ENCODE results near the gene LAG3.

Gene LAG3

GRCh38 chr12:6786416-6787094 lies 14.2 kb downstream of the LAG3 start:
- in situ Hi-C loops (cut with MboI; ENCODE audit: low sequenced_read_pairs) = no loop called here

GRCh38 chr12:6787309-6787708 lies 15.0 kb downstream of the LAG3 start:
- in situ Hi-C loops (cut with MboI; ENCODE audit: low sequenced_read_pairs) = no loop called here

DNA sequence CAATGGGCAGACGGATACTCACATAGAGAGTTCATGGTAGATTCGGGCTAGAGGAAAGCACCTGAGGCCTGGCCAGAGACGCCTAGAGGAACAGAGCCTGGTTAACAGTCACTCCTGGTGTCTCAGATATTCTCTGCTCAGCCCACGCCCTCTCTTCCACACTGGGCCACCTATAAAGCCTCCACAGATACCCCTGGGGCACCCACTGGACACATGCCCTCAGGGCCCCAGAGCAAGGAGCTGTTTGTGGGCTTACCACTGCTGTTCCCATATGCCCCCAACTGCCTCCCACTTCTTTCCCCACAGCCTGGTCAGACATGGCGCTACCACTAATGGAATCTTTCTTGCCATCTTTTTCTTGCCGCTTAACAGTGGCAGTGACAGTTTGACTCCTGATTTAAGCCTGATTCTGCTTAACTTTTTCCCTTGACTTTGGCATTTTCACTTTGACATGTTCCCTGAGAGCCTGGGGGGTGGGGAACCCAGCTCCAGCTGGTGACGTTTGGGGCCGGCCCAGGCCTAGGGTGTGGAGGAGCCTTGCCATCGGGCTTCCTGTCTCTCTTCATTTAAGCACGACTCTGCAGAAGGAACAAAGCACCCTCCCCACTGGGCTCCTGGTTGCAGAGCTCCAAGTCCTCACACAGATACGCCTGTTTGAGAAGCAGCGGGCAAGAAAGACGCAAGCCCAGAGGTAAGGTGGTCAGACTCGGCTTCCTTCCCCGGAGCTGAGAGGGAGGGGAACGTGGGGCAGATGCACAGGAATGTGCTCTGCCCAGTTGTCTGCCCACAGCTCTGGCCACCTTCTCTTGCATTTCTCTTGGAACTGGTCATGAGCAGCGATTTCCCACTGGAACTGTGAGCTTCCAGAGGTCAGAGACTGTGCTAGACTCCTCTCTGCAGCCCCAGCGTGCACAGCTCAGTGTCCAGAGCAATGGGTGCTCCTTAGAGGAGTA lies 16.9 kb downstream of the LAG3 start, which contains the start of gene CD4:
Gene CD4 (plus strand): TSS at position 557 of the 953 bp plus-strand sequence. CDS start 10,611 bp downstream, outside the sequence.
- in situ Hi-C loops (cut with MboI; ENCODE audit: low sequenced_read_pairs) = no loop called here

- in situ Hi-C loops (cut with MboI; ENCODE audit: low sequenced_read_pairs) = no loop called here
Observed at GRCh38 chr12:6790496-6791150, 18.3 kb downstream of the LAG3 start.

DNA sequence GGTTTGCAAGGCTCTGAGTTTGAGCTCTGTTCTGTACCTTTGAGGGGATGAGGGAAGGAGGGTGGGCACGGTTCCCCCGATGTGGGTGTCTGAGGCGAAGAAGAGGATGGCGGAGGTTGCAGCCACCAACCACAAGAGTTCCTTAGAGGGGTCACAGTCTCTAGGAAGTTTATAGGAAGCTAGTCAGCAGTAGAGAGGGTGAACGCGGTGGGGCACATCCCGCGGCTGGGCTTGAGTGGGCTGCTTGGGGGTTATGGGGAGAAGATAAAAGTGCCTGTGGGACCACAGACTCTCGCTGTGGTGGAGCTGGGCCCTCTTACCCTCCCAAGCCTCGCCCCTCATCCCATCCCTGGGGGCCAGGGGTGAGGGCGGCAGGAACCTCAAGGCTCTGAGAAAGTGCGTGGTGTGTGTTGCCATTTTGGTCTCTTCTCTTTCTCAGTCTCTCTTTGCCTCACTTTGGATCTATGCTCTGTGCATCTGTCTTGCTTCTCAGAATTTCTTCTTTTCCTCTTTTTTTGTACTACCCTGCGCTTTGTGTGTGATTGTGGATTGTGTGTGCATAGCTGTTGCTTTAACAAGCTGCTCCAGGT lies 19.7 kb downstream of the LAG3 start:
- in situ Hi-C loops (cut with MboI; ENCODE audit: low sequenced_read_pairs) = no loop called here

DNA sequence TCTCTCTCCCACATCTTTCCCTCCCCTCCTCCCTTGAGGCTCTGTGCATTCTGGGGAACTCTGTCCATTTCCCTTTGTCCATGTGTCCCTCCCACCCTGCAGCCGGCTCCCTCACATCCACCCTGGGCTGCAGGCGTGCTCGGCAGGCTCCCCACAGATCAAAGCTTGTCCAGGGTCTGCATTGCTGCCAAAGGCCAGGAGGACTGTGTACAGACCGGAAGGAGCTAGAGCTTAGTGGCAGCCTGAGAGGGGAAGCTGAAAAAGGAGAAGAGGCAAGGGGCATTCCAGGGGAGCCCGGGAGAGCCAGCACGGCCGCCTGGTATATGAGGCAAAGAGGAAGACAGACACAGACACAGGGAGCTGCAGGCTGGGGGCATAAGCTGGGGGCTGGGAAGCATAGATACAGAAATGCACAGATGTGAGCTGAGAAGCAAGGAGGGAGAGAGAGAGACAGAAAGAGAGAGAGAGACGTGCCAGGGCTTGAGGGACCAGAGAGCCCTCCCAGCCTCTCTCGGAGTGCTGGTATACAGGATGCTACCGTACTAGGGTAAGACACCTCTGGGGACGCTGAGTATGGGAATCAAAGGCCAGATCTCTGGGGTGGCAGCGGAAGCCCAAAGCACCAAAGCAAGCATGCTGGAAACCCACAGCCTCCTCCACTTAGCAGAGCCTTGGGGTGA lies 20.3 kb downstream of the LAG3 start:
- in situ Hi-C loops (cut with MboI; ENCODE audit: low sequenced_read_pairs) = no loop called here

DNA sequence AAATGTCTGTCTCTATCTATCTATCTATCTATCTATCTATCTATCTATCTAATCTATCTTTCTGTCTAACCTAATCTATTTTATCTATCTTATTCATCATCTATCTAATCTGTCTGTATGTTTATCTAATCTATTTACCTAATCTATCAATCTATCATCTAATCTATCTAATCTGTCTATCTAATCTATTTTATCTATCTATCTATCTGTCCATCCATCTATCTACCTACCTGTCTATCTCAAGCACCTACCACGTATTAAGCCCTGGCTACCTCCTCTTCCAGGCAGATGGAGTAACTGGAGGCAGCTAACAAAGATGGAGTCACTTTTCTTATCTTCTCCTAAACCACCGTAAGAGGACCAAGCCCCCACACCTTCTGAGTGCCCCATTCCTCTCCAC lies 22.8 kb downstream of the LAG3 start:
- in situ Hi-C loops (cut with MboI; ENCODE audit: low sequenced_read_pairs) = no loop called here

DNA sequence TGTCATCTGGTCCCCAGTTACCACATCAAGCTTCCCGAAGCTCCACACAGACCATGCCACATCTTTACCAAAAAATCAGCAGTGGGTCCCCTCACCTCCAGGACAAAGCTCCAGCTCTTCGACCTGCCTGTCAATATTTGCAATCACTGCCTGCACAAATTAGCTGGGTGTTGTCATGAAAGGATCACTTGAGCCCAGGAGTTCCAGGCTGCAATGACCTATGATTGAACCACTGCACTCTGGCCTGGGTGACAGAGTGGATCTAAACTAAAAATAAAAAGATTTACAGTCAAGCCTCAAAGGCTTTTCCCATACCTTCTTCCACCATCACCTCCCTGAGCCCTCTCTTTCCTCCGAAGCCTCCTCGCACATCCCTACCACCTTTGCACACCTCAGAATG lies 24.3 kb downstream of the LAG3 start:
- in situ Hi-C loops (cut with MboI; ENCODE audit: low sequenced_read_pairs) = no loop called here

GRCh38 chr12:6799147-6799546 lies 26.8 kb downstream of the LAG3 start:
- in situ Hi-C loops (cut with MboI; ENCODE audit: low sequenced_read_pairs) = no loop called here

DNA sequence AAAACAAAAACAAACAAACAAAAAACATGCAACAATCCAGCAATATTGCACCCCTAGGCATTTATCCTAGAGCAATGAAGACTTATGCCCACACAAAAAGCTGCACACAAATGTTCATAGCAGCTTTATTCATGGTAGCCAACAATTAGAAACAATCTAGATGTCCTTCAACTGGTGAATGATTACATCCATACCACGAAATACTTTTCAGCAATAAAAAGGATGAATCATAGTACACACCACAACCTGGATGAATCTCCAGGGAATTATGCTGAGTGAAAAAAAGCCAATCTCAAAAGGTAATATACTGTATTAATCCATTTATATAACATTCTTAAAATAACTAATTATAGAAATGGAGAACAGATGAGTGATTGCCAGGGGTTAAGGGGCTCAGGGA lies 34.9 kb downstream of the LAG3 start:
- in situ Hi-C loops (cut with MboI; ENCODE audit: low sequenced_read_pairs) = no loop called here

GRCh38 chr12:6809056-6809455 lies 36.7 kb downstream of the LAG3 start:
- in situ Hi-C loops (cut with MboI; ENCODE audit: low sequenced_read_pairs) = no loop called here

DNA sequence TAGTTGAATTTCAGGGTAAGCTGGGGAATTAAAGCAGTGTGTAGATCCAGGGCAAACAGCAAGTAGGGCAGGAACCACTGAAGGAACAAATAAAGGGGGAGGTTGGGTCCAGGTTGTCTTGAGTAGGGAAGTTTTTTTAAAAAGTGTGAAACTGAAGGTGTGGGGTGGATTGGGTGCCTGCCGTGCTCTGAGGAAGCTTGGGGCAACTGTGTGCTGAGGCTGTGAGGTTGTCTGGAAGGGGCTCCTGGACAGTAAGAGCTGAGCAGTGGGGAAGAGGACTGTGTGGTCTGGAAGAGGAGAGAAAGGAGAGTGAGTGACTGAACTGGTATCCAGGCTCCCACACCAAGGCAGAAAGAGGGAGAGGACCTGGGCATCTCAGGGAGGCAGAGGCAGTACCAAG lies 38.4 kb downstream of the LAG3 start:
- in situ Hi-C loops (cut with MboI; ENCODE audit: low sequenced_read_pairs) = no loop called here

DNA sequence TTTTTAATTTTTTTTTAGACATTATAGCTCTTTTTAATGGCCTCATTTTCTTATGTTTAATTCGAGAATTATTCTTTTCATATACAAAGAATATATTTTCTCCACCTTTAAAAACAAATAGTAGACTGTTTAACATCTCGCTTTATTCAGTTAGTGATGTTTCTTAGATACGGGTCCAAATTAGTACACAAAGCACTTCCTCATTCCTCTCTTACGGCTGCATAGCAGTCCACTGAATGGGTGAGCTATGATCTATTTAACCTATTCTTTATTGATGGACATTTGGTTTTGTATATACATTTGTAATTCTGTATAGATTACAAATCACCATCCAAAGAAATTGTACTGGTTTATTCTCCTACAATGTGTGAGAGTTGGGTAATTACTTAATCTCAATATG lies 41.0 kb downstream of the LAG3 start:
- in situ Hi-C loops (cut with MboI; ENCODE audit: low sequenced_read_pairs) = no loop called here

DNA sequence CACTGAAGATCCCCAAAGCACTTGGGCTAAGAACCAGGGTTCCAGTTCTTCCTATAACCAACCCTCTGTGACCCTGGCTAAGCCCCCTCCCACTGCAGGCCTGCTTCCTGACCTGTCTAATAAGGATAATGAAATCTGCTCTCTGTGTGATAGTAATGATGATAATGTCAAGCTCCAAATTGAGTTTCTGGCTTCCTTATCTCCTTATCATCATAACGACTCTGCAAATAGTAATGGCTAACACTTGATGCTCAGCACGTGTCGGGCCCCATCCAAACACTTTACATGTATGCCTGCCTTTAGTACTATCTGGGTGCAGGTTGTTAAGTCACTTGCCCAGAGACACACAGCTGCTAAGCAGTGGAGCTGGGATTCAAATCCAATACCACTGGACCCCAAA lies 44.3 kb downstream of the LAG3 start:
- in situ Hi-C loops (cut with MboI; ENCODE audit: low sequenced_read_pairs) = no loop called here

DNA sequence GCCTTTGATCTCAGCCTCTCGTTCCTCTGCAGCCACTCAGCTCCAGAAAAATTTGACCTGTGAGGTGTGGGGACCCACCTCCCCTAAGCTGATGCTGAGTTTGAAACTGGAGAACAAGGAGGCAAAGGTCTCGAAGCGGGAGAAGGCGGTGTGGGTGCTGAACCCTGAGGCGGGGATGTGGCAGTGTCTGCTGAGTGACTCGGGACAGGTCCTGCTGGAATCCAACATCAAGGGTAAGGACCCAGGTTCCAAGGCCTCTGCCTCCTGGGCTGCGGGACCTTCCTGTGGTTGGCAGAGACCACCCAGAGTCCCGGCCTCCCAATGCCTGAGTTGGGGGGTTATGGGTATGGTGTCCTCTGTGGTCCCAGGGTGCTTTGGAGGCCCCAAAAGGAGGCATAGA lies 44.8 kb downstream of the LAG3 start:
- in situ Hi-C loops (cut with MboI; ENCODE audit: low sequenced_read_pairs) = no loop called here

DNA sequence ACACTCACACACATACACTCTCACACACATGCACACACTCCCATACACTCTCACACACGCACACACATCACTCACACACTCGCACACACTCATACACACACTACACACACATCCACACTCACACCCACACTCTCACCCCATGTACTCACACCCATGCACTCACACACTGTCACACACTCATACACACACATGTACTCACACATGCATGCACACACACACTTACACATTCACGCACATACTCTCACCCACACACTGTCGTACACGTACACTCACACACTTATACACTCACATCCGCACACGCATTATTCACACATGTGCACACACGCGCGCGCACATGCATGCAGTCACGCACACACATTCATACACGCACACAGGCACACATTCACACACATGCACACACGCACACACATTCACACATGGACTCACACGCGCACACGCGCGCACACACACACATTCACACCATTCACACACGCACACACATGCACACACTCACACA lies 45.4 kb downstream of the LAG3 start:
- in situ Hi-C loops (cut with MboI; ENCODE audit: low sequenced_read_pairs) = no loop called here

DNA sequence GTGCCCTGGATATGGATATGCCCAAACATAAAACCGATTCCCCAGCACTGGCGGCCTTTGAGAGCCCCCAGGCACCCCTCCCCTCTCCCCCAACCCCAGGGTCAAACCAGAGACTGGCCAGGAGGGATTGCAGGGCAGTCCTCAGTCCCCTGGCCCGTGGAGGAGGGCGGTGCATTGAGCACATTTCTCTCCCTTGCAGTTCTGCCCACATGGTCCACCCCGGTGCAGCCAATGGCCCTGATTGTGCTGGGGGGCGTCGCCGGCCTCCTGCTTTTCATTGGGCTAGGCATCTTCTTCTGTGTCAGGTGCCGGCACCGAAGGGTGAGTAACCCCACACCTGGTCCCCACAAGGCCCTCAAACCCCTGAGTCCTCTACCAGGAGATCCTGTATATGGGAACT lies 45.9 kb downstream of the LAG3 start:
- in situ Hi-C loops (cut with MboI; ENCODE audit: low sequenced_read_pairs) = no loop called here

DNA sequence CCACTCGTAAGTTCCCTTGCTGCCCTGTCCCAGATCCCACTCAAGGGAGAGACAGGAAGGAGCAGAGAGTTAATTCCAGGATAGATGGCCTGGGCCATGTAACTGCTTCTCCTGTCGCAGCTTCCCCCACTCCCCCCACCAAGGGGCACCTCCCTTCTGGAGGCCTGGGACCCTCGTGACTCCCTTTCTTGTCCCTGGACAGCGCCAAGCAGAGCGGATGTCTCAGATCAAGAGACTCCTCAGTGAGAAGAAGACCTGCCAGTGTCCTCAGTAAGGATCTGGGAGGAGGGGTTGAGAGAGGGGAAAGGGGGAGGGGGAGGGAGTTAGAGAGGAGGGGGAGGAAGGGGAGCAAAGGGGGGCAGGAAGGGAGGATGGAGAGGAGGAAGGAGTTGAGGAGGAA lies 46.3 kb downstream of the LAG3 start:
- in situ Hi-C loops (cut with MboI; ENCODE audit: low sequenced_read_pairs) = no loop called here

DNA sequence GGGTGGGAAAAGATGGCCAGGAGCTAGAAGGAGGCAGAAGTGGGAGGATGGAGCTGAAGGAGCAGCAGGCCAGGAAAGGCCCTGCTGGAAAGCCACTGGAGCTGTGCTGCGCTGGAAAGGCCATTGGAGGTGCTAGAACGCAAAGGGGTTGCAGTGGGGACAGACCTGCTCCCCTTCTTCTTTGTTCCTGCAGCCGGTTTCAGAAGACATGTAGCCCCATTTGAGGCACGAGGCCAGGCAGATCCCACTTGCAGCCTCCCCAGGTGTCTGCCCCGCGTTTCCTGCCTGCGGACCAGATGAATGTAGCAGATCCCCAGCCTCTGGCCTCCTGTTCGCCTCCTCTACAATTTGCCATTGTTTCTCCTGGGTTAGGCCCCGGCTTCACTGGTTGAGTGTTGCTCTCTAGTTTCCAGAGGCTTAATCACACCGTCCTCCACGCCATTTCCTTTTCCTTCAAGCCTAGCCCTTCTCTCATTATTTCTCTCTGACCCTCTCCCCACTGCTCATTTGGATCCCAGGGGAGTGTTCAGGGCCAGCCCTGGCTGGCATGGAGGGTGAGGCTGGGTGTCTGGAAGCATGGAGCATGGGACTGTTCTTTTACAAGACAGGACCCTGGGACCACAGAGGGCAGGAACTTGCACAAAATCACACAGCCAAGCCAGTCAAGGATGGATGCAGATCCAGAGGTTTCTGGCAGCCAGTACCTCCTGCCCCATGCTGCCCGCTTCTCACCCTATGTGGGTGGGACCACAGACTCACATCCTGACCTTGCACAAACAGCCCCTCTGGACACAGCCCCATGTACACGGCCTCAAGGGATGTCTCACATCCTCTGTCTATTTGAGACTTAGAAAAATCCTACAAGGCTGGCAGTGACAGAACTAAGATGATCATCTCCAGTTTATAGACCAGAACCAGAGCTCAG lies 47.0 kb downstream of the LAG3 start:
- in situ Hi-C loops (cut with MboI; ENCODE audit: low sequenced_read_pairs) = loop anchor here (10.0 kb wide), 1 partner anchor 65 kb away; the partner anchor contains the start of gene MLF2

Measured in HL-60/S4 treated with phorbol 12-myristate 13-acetate at 8.2 ng/mL for 4 days and 3 days (cell line).